IMR-90 (cell line): Measurements from ENCODE around the gene TMEM184B. TPM values are rescaled to one million over a fixed set of nuclear protein-coding genes. Genes with fewer than 3 reads are reported as not detected.

ENCODE experiments used
- ATAC-seq: fragments of 200-7000 bp; cut with Tn5 transposase; 2 replicates; pipeline ENCODE4 v1.9.1; 2020; ENCODE audit warnings: low read depth, mild to moderate bottlenecking, moderate library complexity
- BruUV-seq: library from RNA; stranded (reverse); fragments of 400-500 nt; replicated peaks from 2 replicates; lab custom pipeline; 2021; lab: Mats Ljungman, UMichigan
- CTCF ChIA-PET: fragments of 300-600 bp; formaldehyde crosslinking; extraction: SDS; loops from one replicate; lab custom pipeline; 2021; ENCODE audit warnings: antibody characterized with exemption; lab: Yijun Ruan, JAX
- POLR2A ChIA-PET: fragments of 300-600 bp; sonication (Branson Sonifier 250); formaldehyde crosslinking; loops from one replicate; lab custom pipeline; 2022; ENCODE audit warnings: antibody characterized with exemption; ENCODE audit not compliant: unreplicated experiment; lab: Charles Lee
- DNase-seq: peaks from one replicate; pipeline ENCODE4 v3.0.0; 2013
- H2AFZ ChIP-seq: replicated peaks from 2 replicates; pipeline ENCODE3; 2013; ENCODE audit warnings: low read length, mild to moderate bottlenecking; ENCODE audit not compliant: poor library complexity
- H2AK5ac ChIP-seq: 2 replicates; pipeline ENCODE4 v1.6.1; 2013; ENCODE audit warnings: low read depth, low read length, inconsistent platforms
- H2AK9ac ChIP-seq: replicated peaks from 2 replicates; pipeline ENCODE3; 2013; ENCODE audit warnings: mild to moderate bottlenecking, low read depth, low read length, moderate library complexity; ENCODE audit not compliant: poor library complexity
- H2BK120ac ChIP-seq: 2 replicates; pipeline ENCODE4 v1.6.1; 2013; ENCODE audit warnings: low read depth, low read length, inconsistent platforms
- H2BK15ac ChIP-seq: 3 replicates; pipeline ENCODE4 v1.6.1; 2013; ENCODE audit warnings: low read depth, low read length, inconsistent platforms
- H2BK20ac ChIP-seq: 2 replicates; pipeline ENCODE4 v1.6.1; 2013; ENCODE audit warnings: low read depth, mild to moderate bottlenecking, inconsistent platforms, low read length, moderate library complexity
- H2BK5ac ChIP-seq: 2 replicates; pipeline ENCODE4 v1.6.1; 2013; ENCODE audit warnings: mild to moderate bottlenecking, low read depth, low read length, inconsistent platforms; ENCODE audit not compliant: poor library complexity, severe bottlenecking
- H3K14ac ChIP-seq: replicated peaks from 2 replicates; pipeline ENCODE4 v1.6.1; 2013; ENCODE audit warnings: low read depth, low read length, inconsistent platforms
- H3K18ac ChIP-seq: 2 replicates; pipeline ENCODE4 v1.6.1; 2013; ENCODE audit warnings: low read depth, low read length, control low read depth
- H3K23ac ChIP-seq: 2 replicates; pipeline ENCODE4 v1.6.1; 2013; ENCODE audit warnings: low read depth, low read length, inconsistent platforms
- H3K27ac ChIP-seq: 2 replicates; pipeline ENCODE4 v1.5.1; 2013; ENCODE audit warnings: mild to moderate bottlenecking, control low read depth, low read length; ENCODE audit not compliant: insufficient read depth
- H3K27me3 ChIP-seq: 2 replicates; pipeline ENCODE4 v1.6.1; 2013; ENCODE audit warnings: low read length; ENCODE audit not compliant: control insufficient read depth, insufficient read depth
- H3K36me3 ChIP-seq: 2 replicates; pipeline ENCODE4 v1.6.1; 2013; ENCODE audit warnings: low read length, mixed read lengths; ENCODE audit not compliant: control insufficient read depth, insufficient read depth
- H3K4ac ChIP-seq: 2 replicates; pipeline ENCODE4 v1.6.1; 2013; ENCODE audit warnings: low read depth, low read length, inconsistent platforms
- H3K4me1 ChIP-seq: 2 replicates; pipeline ENCODE4 v1.6.1; 2013; ENCODE audit warnings: low read length, mixed read lengths; ENCODE audit not compliant: control insufficient read depth, insufficient read depth
- H3K4me2 ChIP-seq: 2 replicates; pipeline ENCODE4 v1.6.1; 2013; ENCODE audit warnings: low read depth, mild to moderate bottlenecking, control low read depth, low read length, moderate library complexity
- H3K4me3 ChIP-seq: 2 replicates; pipeline ENCODE4 v1.5.1; 2013; ENCODE audit warnings: low read depth, mild to moderate bottlenecking, control low read depth, low read length, moderate library complexity; ENCODE audit not compliant: insufficient read depth
- H3K56ac ChIP-seq: 2 replicates; pipeline ENCODE4 v1.6.1; 2013; ENCODE audit warnings: low read length, inconsistent platforms; ENCODE audit not compliant: insufficient read depth; ENCODE audit errors: extremely low read depth
- H3K79me1 ChIP-seq, 2 experiments: 2 replicates each; pipeline ENCODE4 v1.6.1; 2013; ENCODE audit warnings: low read length in 2 of 2, inconsistent platforms in 1 of 2, low read depth in 1 of 2
- H3K9ac ChIP-seq: 2 replicates; pipeline ENCODE4 v1.6.1; 2013; ENCODE audit warnings: low read depth, low read length, control low read depth
- H3K9me1 ChIP-seq: 2 replicates; pipeline ENCODE4 v1.6.1; 2013; ENCODE audit warnings: low read length, inconsistent platforms; ENCODE audit not compliant: insufficient read depth
- H3K9me3 ChIP-seq: 2 replicates; pipeline ENCODE4 v1.6.1; 2013; ENCODE audit warnings: low read length; ENCODE audit not compliant: control insufficient read depth, insufficient read depth
- H4K20me1 ChIP-seq: 2 replicates; pipeline ENCODE4 v1.6.1; 2013; ENCODE audit warnings: low read length, inconsistent platforms; ENCODE audit not compliant: insufficient read depth
- H4K5ac ChIP-seq: 2 replicates; pipeline ENCODE4 v1.6.1; 2013; ENCODE audit warnings: mild to moderate bottlenecking, low read depth, low read length, control low read depth
- H4K8ac ChIP-seq, 2 experiments: 2 replicates each; pipeline ENCODE4 v1.6.1; 2013; ENCODE audit warnings: low read depth in 2 of 2, low read length in 2 of 2, control low read depth in 1 of 2, inconsistent platforms in 1 of 2
- H4K91ac ChIP-seq: 2 replicates; pipeline ENCODE4 v1.6.1; 2013; ENCODE audit warnings: low read depth, low read length, inconsistent platforms; ENCODE audit not compliant: insufficient read depth
- CHD1 ChIP-seq: IDR thresholded peaks from 2 replicates; pipeline ENCODE4 v1.6.1; 2012; ENCODE audit warnings: low read depth, low read length, improper control_type of control experiment
- MAZ ChIP-seq: IDR thresholded peaks from 2 replicates; pipeline ENCODE4 v1.6.1; 2012; ENCODE audit warnings: low read depth, mild to moderate bottlenecking, low read length, improper control_type of control experiment, moderate library complexity, borderline replicate concordance
- WGBS, 2 experiments: methylation state at CpG; one replicate each; pipeline versions ENCODE4 v1.1.5 to v1.1.7; 2013; ENCODE audit warnings: missing lambda C conversion rate in 2 of 2; ENCODE audit not compliant: insufficient read length in 1 of 2; ENCODE audit errors: extremely low coverage in 2 of 2; 5-methylcytosine and 5-hydroxymethylcytosine counted together
- dilution Hi-C: fragments of 300-500 bp; cut with HindIII; formaldehyde crosslinking; loops from one replicate; pipeline ENCODE4 v1.14.3; 2018; ENCODE audit warnings: low sequenced_read_pairs; ENCODE audit not compliant: unreplicated experiment
- in situ Hi-C: fragments of 300-500 bp; cut with MboI; formaldehyde crosslinking; loops from 3 replicates; pipeline ENCODE4 v1.14.3; 2019; ENCODE audit warnings: low sequenced_read_pairs, inconsistent platforms, mixed read lengths
- intact Hi-C: fragments of 100-400 bp; cut with micrococcal nuclease; formaldehyde crosslinking; loops from 2 replicates; pipeline ENCODE4 v1.10.0; 2022
- polyA plus RNA-seq, 3 experiments: library from polyadenylated mRNA; depleted of rRNA; stranded (reverse); fragments of >200 nt; gene quantifications; 2 replicates each; pipeline ENCODE4 v1.2.3, GENCODE V29; 2012; ENCODE audit warnings: low replicate concordance in 1 of 3
- total RNA-seq: library from RNA; depleted of rRNA; stranded (reverse); fragments of >200 nt; gene quantifications from 2 replicates; pipeline ENCODE4 v1.2.3, GENCODE V29; 2012

The TMEM184B gene
- total and polyA plus RNA-seq, 2 of the 4 experiments (the other 2 are of a cell fraction): 9.1 to 81.1 TPM

DNA sequence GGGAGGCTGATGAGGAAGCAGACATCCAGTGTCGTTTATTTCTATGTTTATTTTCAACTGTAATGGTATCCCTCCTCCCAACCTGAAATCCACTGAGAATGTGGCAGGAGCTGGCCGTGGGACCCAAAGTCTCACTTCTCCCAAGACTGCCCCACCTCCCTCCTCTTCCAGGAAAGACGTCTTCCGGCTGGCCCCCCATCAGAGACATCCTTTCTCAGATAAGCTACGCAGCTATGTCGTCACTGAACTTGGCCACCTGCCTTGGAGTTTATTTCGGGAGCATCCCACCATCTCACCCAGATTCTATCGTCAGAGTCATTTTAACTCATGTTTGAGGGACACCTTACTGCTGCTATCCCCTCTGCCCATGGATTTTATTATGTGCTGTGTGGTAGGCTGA is 13.9 kb downstream of the TMEM184B start:
- H3K18ac ChIP-seq: no peak overlapping the region
- no peak overlapping the region for H3K56ac ChIP-seq
- no peak overlapping the region for H3K4me3 ChIP-seq
- H2BK20ac ChIP-seq: no peak overlapping the region
- peak; percentile 91 for DNase-seq
- H3K4me2 ChIP-seq: no peak overlapping the region
- WGBS, 2 experiments: 23% methylated on average over 5 of the region's 8 CpGs; no CpG with 5 or more reads in 1 of the 2 experiments
- no peak overlapping the region for H3K9ac ChIP-seq
- in situ Hi-C loops (no loop called here), dilution Hi-C loops (no loop called here), intact Hi-C loops (no loop called here)
- no peak overlapping the region for H2AFZ ChIP-seq
- CTCF ChIA-PET: no interaction called here
- H3K79me1 ChIP-seq: peaks cover 15 to 87% of the 10 kb centered on the region in 2 experiments
- H2AK9ac ChIP-seq: no peak overlapping the region
- 0 out of 2 replicates have a peak overlapping the region, but pooled peaks have one; percentile 53 for H3K23ac ChIP-seq
- peak overlapping the region; percentile 32; the same call in 1 of the 2 replicates for H3K14ac ChIP-seq
- H3K9me3 ChIP-seq: no peaks in the 10 kb centered on the region
- H4K91ac ChIP-seq: no peak overlapping the region
- peaks cover 83% of the 10 kb centered on the region for H4K20me1 ChIP-seq
- H4K5ac ChIP-seq: no peak overlapping the region
- H3K9me1 ChIP-seq: peaks cover 37% of the 10 kb centered on the region
- no peak overlapping the region for H3K27ac ChIP-seq
- peaks cover 26% of the 10 kb centered on the region for H3K4me1 ChIP-seq
- TF ChIP-seq CHD1 (no peak), MAZ (0 out of 2 replicates have a peak, but pooled peaks have one; percentile 16)
- peak overlapping the region; percentile 0 for H2BK5ac ChIP-seq
- H2BK120ac ChIP-seq: peak overlapping the region; percentile 10; the same call in 1 of the 2 replicates
- H3K36me3 ChIP-seq: peaks cover 4% of the 10 kb centered on the region
- no peak overlapping the region for H3K4ac ChIP-seq
- 0 out of 2 replicates have a peak overlapping the region, but pooled peaks have one; percentile 3 for H2AK5ac ChIP-seq
- no TSS peak for BruUV-seq
- ATAC-seq: no peak
- no peaks in the 10 kb centered on the region for H3K27me3 ChIP-seq
- H4K8ac ChIP-seq: peak overlapping the region in 1 of 2 experiments; percentile 27; a peak in 2 of 4 replicates
- no peak overlapping the region; the same call in 2 of the 3 replicates for H2BK15ac ChIP-seq
- POLR2A ChIA-PET: no interaction called here
